Measurements from ENCODE around the gene CAPN14.
A peak's percentile ranks its signal among the peaks of the same experiment; 100 is the strongest.

CAPN14 gene

GRCh38 chr2:31176742-31177141, 40.6 kb downstream of the CAPN14 start:
- no peak for DNase-seq (ENCODE audit: low read depth)
- H3K4me3 ChIP-seq (ENCODE audit: control insufficient read depth, low read depth, low read length) = no peak overlapping the region
- TF ChIP-seq CTCF (conservative IDR thresholded peaks at IDR 0.05; ENCODE audit: control insufficient read depth, insufficient read depth, low read depth, low read length) = no peak

- no peak for TF ChIP-seq CTCF (conservative IDR thresholded peaks at IDR 0.05; ENCODE audit: control insufficient read depth, insufficient read depth, low read depth, low read length)
- no peak overlapping the region for H3K4me3 ChIP-seq (ENCODE audit: control insufficient read depth, low read depth, low read length)
- no peak for DNase-seq (ENCODE audit: low read depth)
These were observed 46.2 kb downstream of the CAPN14 start for GRCh38 chr2:31171142-31171541.

GRCh38 chr2:31170071-31170698, 47.1 kb downstream of the CAPN14 start:
- peak; percentile 65 for DNase-seq (ENCODE audit: low read depth)
- H3K4me3 ChIP-seq (ENCODE audit: control insufficient read depth, low read depth, low read length) = no peak overlapping the region
- TF ChIP-seq CTCF (conservative IDR thresholded peaks at IDR 0.05; ENCODE audit: control insufficient read depth, insufficient read depth, low read depth, low read length) = peak; percentile 97

GRCh38 chr2:31168291-31168690, 49.0 kb downstream of the CAPN14 start:
- no peak for DNase-seq (ENCODE audit: low read depth)

GRCh38 chr2:31166925-31167324, 50.4 kb downstream of the CAPN14 start:
- no peak for TF ChIP-seq CTCF (conservative IDR thresholded peaks at IDR 0.05; ENCODE audit: control insufficient read depth, insufficient read depth, low read depth, low read length)
- H3K4me3 ChIP-seq (ENCODE audit: control insufficient read depth, low read depth, low read length) = no peak overlapping the region
- no peak for DNase-seq (ENCODE audit: low read depth)

More at GRCh38 chr2:31168291-31168690, 49.0 kb downstream of the CAPN14 start:
- H3K4me3 ChIP-seq (ENCODE audit: control insufficient read depth, low read depth, low read length) = no peak overlapping the region
- no peak for TF ChIP-seq CTCF (conservative IDR thresholded peaks at IDR 0.05; ENCODE audit: control insufficient read depth, insufficient read depth, low read depth, low read length)

- no peak for TF ChIP-seq CTCF (conservative IDR thresholded peaks at IDR 0.05; ENCODE audit: control insufficient read depth, insufficient read depth, low read depth, low read length)
- no peak overlapping the region for H3K4me3 ChIP-seq (ENCODE audit: control insufficient read depth, low read depth, low read length)
- DNase-seq (ENCODE audit: low read depth) = no peak
These were observed 54.2 kb downstream of the CAPN14 start for GRCh38 chr2:31163011-31163539.

Data from fibroblast of mammary gland (primary cell).